ENCODE results near the gene ZBTB21.

DNA sequence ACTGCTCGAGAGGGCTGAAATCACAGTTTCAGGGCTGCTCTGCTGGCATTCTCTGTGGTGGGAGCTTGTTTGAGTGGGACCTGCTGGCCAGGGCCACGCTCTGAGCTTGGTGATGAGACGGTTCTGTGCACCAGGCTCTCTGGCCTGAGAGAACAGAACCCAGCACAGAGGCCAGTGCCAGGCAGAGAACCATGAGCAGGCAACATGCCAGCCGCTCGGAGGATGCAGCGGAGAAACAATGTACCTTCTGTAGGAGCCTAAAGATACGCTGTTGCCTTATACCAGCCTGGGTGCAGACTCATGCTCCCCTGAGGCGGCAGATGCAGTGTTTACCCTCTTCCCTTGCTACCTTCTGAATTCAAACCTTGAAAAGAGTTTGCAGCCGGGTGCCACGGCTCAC, 66.3 kb downstream of the ZBTB21 start:
- TF ChIP-seq, protein P1, sequence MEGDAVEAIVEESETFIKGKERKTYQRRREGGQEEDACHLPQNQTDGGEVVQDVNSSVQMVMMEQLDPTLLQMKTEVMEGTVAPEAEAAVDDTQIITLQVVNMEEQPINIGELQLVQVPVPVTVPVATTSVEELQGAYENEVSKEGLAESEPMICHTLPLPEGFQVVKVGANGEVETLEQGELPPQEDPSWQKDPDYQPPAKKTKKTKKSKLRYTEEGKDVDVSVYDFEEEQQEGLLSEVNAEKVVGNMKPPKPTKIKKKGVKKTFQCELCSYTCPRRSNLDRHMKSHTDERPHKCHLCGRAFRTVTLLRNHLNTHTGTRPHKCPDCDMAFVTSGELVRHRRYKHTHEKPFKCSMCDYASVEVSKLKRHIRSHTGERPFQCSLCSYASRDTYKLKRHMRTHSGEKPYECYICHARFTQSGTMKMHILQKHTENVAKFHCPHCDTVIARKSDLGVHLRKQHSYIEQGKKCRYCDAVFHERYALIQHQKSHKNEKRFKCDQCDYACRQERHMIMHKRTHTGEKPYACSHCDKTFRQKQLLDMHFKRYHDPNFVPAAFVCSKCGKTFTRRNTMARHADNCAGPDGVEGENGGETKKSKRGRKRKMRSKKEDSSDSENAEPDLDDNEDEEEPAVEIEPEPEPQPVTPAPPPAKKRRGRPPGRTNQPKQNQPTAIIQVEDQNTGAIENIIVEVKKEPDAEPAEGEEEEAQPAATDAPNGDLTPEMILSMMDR (conservative IDR thresholded peaks at IDR 0.05 in 1 of 2, IDR thresholded peaks at IDR 0.05 in 1 of 2; ENCODE audit: low read depth in 1 of 2, low read length in 2 of 2): no peak
- TF ChIP-seq EZH2 (IDR thresholded peaks at IDR 0.05; ENCODE audit: low read length, missing control alignments): no peak
